IMR-90 (cell line): Measurements from ENCODE around the gene ASB7. TPM values are rescaled to one million over a fixed set of nuclear protein-coding genes. Genes with fewer than 3 reads are reported as not detected.

Source experiments
- ATAC-seq: fragments of 200-7000 bp; cut with Tn5 transposase; 2 replicates; pipeline ENCODE4 v1.9.1; 2020; ENCODE audit warnings: low read depth, mild to moderate bottlenecking, moderate library complexity
- BruUV-seq: library from RNA; stranded (reverse); fragments of 400-500 nt; replicated peaks from 2 replicates; lab custom pipeline; 2021; lab: Mats Ljungman, UMichigan
- CTCF ChIA-PET: fragments of 300-600 bp; formaldehyde crosslinking; extraction: SDS; loops from one replicate; lab custom pipeline; 2021; ENCODE audit warnings: antibody characterized with exemption; lab: Yijun Ruan, JAX
- POLR2A ChIA-PET: fragments of 300-600 bp; sonication (Branson Sonifier 250); formaldehyde crosslinking; loops from one replicate; lab custom pipeline; 2022; ENCODE audit warnings: antibody characterized with exemption; ENCODE audit not compliant: unreplicated experiment; lab: Charles Lee
- DNase-seq: peaks from one replicate; pipeline ENCODE4 v3.0.0; 2013
- H2AFZ ChIP-seq: replicated peaks from 2 replicates; pipeline ENCODE3; 2013; ENCODE audit warnings: low read length, mild to moderate bottlenecking; ENCODE audit not compliant: poor library complexity
- H2AK5ac ChIP-seq: 2 replicates; pipeline ENCODE4 v1.6.1; 2013; ENCODE audit warnings: low read depth, low read length, inconsistent platforms
- H2AK9ac ChIP-seq: replicated peaks from 2 replicates; pipeline ENCODE3; 2013; ENCODE audit warnings: mild to moderate bottlenecking, low read depth, low read length, moderate library complexity; ENCODE audit not compliant: poor library complexity
- H2BK120ac ChIP-seq: 2 replicates; pipeline ENCODE4 v1.6.1; 2013; ENCODE audit warnings: low read depth, low read length, inconsistent platforms
- H2BK15ac ChIP-seq: 3 replicates; pipeline ENCODE4 v1.6.1; 2013; ENCODE audit warnings: low read depth, low read length, inconsistent platforms
- H2BK20ac ChIP-seq: 2 replicates; pipeline ENCODE4 v1.6.1; 2013; ENCODE audit warnings: low read depth, mild to moderate bottlenecking, inconsistent platforms, low read length, moderate library complexity
- H2BK5ac ChIP-seq: 2 replicates; pipeline ENCODE4 v1.6.1; 2013; ENCODE audit warnings: mild to moderate bottlenecking, low read depth, low read length, inconsistent platforms; ENCODE audit not compliant: poor library complexity, severe bottlenecking
- H3K14ac ChIP-seq: replicated peaks from 2 replicates; pipeline ENCODE4 v1.6.1; 2013; ENCODE audit warnings: low read depth, low read length, inconsistent platforms
- H3K18ac ChIP-seq: 2 replicates; pipeline ENCODE4 v1.6.1; 2013; ENCODE audit warnings: low read depth, low read length, control low read depth
- H3K23ac ChIP-seq: 2 replicates; pipeline ENCODE4 v1.6.1; 2013; ENCODE audit warnings: low read depth, low read length, inconsistent platforms
- H3K27ac ChIP-seq: 2 replicates; pipeline ENCODE4 v1.5.1; 2013; ENCODE audit warnings: mild to moderate bottlenecking, control low read depth, low read length; ENCODE audit not compliant: insufficient read depth
- H3K27me3 ChIP-seq: 2 replicates; pipeline ENCODE4 v1.6.1; 2013; ENCODE audit warnings: low read length; ENCODE audit not compliant: control insufficient read depth, insufficient read depth
- H3K36me3 ChIP-seq: 2 replicates; pipeline ENCODE4 v1.6.1; 2013; ENCODE audit warnings: low read length, mixed read lengths; ENCODE audit not compliant: control insufficient read depth, insufficient read depth
- H3K4ac ChIP-seq: 2 replicates; pipeline ENCODE4 v1.6.1; 2013; ENCODE audit warnings: low read depth, low read length, inconsistent platforms
- H3K4me1 ChIP-seq: 2 replicates; pipeline ENCODE4 v1.6.1; 2013; ENCODE audit warnings: low read length, mixed read lengths; ENCODE audit not compliant: control insufficient read depth, insufficient read depth
- H3K4me2 ChIP-seq: 2 replicates; pipeline ENCODE4 v1.6.1; 2013; ENCODE audit warnings: low read depth, mild to moderate bottlenecking, control low read depth, low read length, moderate library complexity
- H3K4me3 ChIP-seq: 2 replicates; pipeline ENCODE4 v1.5.1; 2013; ENCODE audit warnings: low read depth, mild to moderate bottlenecking, control low read depth, low read length, moderate library complexity; ENCODE audit not compliant: insufficient read depth
- H3K56ac ChIP-seq: 2 replicates; pipeline ENCODE4 v1.6.1; 2013; ENCODE audit warnings: low read length, inconsistent platforms; ENCODE audit not compliant: insufficient read depth; ENCODE audit errors: extremely low read depth
- H3K79me1 ChIP-seq, 2 experiments: 2 replicates each; pipeline ENCODE4 v1.6.1; 2013; ENCODE audit warnings: low read length in 2 of 2, inconsistent platforms in 1 of 2, low read depth in 1 of 2
- H3K9ac ChIP-seq: 2 replicates; pipeline ENCODE4 v1.6.1; 2013; ENCODE audit warnings: low read depth, low read length, control low read depth
- H3K9me1 ChIP-seq: 2 replicates; pipeline ENCODE4 v1.6.1; 2013; ENCODE audit warnings: low read length, inconsistent platforms; ENCODE audit not compliant: insufficient read depth
- H3K9me3 ChIP-seq: 2 replicates; pipeline ENCODE4 v1.6.1; 2013; ENCODE audit warnings: low read length; ENCODE audit not compliant: control insufficient read depth, insufficient read depth
- H4K20me1 ChIP-seq: 2 replicates; pipeline ENCODE4 v1.6.1; 2013; ENCODE audit warnings: low read length, inconsistent platforms; ENCODE audit not compliant: insufficient read depth
- H4K5ac ChIP-seq: 2 replicates; pipeline ENCODE4 v1.6.1; 2013; ENCODE audit warnings: mild to moderate bottlenecking, low read depth, low read length, control low read depth
- H4K8ac ChIP-seq, 2 experiments: 2 replicates each; pipeline ENCODE4 v1.6.1; 2013; ENCODE audit warnings: low read depth in 2 of 2, low read length in 2 of 2, control low read depth in 1 of 2, inconsistent platforms in 1 of 2
- H4K91ac ChIP-seq: 2 replicates; pipeline ENCODE4 v1.6.1; 2013; ENCODE audit warnings: low read depth, low read length, inconsistent platforms; ENCODE audit not compliant: insufficient read depth
- BHLHE40 ChIP-seq: fragments of 150-350 bp; IDR thresholded peaks from 2 replicates; pipeline ENCODE4 v1.6.1; 2016; ENCODE audit warnings: mild to moderate bottlenecking, low read depth, low read length
- MAFK ChIP-seq: IDR thresholded peaks from 2 replicates; pipeline ENCODE4 v1.6.1; 2012; ENCODE audit warnings: low read depth, low read length, improper control_type of control experiment
- NFE2L2 ChIP-seq: fragments of 150-350 bp; IDR thresholded peaks from 2 replicates; pipeline ENCODE4 v1.6.1; 2016; ENCODE audit warnings: low read depth, mild to moderate bottlenecking, low read length
- POLR2A ChIP-seq: IDR thresholded peaks from 2 replicates; pipeline ENCODE4 v1.6.1; 2012; ENCODE audit warnings: mild to moderate bottlenecking, low read depth, low read length
- WGBS, 2 experiments: methylation state at CpG; one replicate each; pipeline versions ENCODE4 v1.1.5 to v1.1.7; 2013; ENCODE audit warnings: missing lambda C conversion rate in 2 of 2; ENCODE audit not compliant: insufficient read length in 1 of 2; ENCODE audit errors: extremely low coverage in 2 of 2; 5-methylcytosine and 5-hydroxymethylcytosine counted together
- dilution Hi-C: fragments of 300-500 bp; cut with HindIII; formaldehyde crosslinking; loops from one replicate; pipeline ENCODE4 v1.14.3; 2018; ENCODE audit warnings: low sequenced_read_pairs; ENCODE audit not compliant: unreplicated experiment
- in situ Hi-C: fragments of 300-500 bp; cut with MboI; formaldehyde crosslinking; loops from 3 replicates; pipeline ENCODE4 v1.14.3; 2019; ENCODE audit warnings: low sequenced_read_pairs, inconsistent platforms, mixed read lengths
- intact Hi-C: fragments of 100-400 bp; cut with micrococcal nuclease; formaldehyde crosslinking; loops from 2 replicates; pipeline ENCODE4 v1.10.0; 2022
- polyA plus RNA-seq, 3 experiments: library from polyadenylated mRNA; depleted of rRNA; stranded (reverse); fragments of >200 nt; gene quantifications; 2 replicates each; pipeline ENCODE4 v1.2.3, GENCODE V29; 2012; ENCODE audit warnings: low replicate concordance in 1 of 3
- total RNA-seq: library from RNA; depleted of rRNA; stranded (reverse); fragments of >200 nt; gene quantifications from 2 replicates; pipeline ENCODE4 v1.2.3, GENCODE V29; 2012
- TF ChIP-seq, protein P1 (sequence below): fragments of 150-350 bp; IDR thresholded peaks from 2 replicates; pipeline ENCODE4 v1.6.1; 2017; ENCODE audit warnings: mild to moderate bottlenecking, antibody characterized with exemption, low read length, low read depth

The ASB7 gene
- total and polyA plus RNA-seq, 2 of the 4 experiments (the other 2 are of a cell fraction), result 7.7 to 16.7 TPM

GRCh38 chr15:100570275-100570674 lies 32.1 kb upstream of the ASB7 start:
- Histone ChIP-seq H3K4ac (no peak overlapping the region), H2BK5ac (no peak overlapping the region), H2AK5ac (no peak overlapping the region), H3K18ac (no peak overlapping the region), H3K27ac (no peak overlapping the region), H3K23ac (no peak overlapping the region), H3K9me3 (no peaks in the 10 kb centered on the region), H3K56ac (no peak overlapping the region), H3K9ac (no peak overlapping the region), H3K4me1 (0 out of 2 replicates have a peak, but pooled peaks cover 2% of the 10 kb centered on the region), H2AFZ (no peak overlapping the region), H2BK15ac (no peak overlapping the region), H3K36me3 (peaks cover 8% of the 10 kb centered on the region), H3K27me3 (no peaks in the 10 kb centered on the region), H2AK9ac (no peak overlapping the region), H4K8ac (no peak overlapping the region), H2BK20ac (no peak overlapping the region), H3K79me1 (no peaks in the 10 kb centered on the region; a peak in 2 of 4 replicates), H2BK120ac (no peak overlapping the region), H3K9me1 (no peaks in the 10 kb centered on the region), H3K4me3 (no peak overlapping the region), H4K91ac (no peak overlapping the region), H3K4me2 (no peak overlapping the region), H4K20me1 (no peaks in the 10 kb centered on the region), H3K14ac (no peak overlapping the region), H4K5ac (no peak overlapping the region)
- in situ Hi-C loops, result no loop called here
- BruUV-seq, result no TSS peak
- 0 out of 2 replicates have a peak, but pooled peaks have one; percentile 27 for ATAC-seq
- DNase-seq, result peak; percentile 5
- dilution Hi-C loops, result no loop called here
- ChIA-PET POLR2A (no interaction called here), CTCF (no interaction called here)
- whole genome bisulfite sequencing, 2 experiments, result no CpG with 5 or more reads among the region's 3 CpGs
- TF ChIP-seq BHLHE40 (no peak), MAFK (no peak), NFE2L2 (no peak), POLR2A (no peak)
- TF ChIP-seq, protein P1, sequence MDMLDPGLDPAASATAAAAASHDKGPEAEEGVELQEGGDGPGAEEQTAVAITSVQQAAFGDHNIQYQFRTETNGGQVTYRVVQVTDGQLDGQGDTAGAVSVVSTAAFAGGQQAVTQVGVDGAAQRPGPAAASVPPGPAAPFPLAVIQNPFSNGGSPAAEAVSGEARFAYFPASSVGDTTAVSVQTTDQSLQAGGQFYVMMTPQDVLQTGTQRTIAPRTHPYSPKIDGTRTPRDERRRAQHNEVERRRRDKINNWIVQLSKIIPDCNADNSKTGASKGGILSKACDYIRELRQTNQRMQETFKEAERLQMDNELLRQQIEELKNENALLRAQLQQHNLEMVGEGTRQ, result peak; percentile 88
- intact Hi-C loops, result no loop called here
